ENCODE measurements around the gene SLC7A9.

SLC7A9 gene

GRCh38 chr19:32812571-32812970 lies 57.0 kb downstream of the SLC7A9 start:
- no peak for DNase-seq
- H3K4me3 ChIP-seq (ENCODE audit: low read depth, low read length): no peak overlapping the region
- no peak for TF ChIP-seq CTCF (IDR thresholded peaks at IDR 0.05; ENCODE audit: low read depth, low read length, missing control alignments)
- in situ Hi-C loops (cut with HindIII; ENCODE audit: low pct_ligation_motif_present, low sequenced_read_pairs): no loop called here
- H3K27ac ChIP-seq: no peak overlapping the region
- no peaks in the 10 kb centered on the region for H3K27me3 ChIP-seq (replicated peaks)
- H3K36me3 ChIP-seq (replicated peaks): no peaks in the 10 kb centered on the region

GRCh38 chr19:32812036-32812435 lies 57.5 kb downstream of the SLC7A9 start:
- in situ Hi-C loops (cut with HindIII; ENCODE audit: low pct_ligation_motif_present, low sequenced_read_pairs): no loop called here
- no peak for TF ChIP-seq CTCF (IDR thresholded peaks at IDR 0.05; ENCODE audit: low read depth, low read length, missing control alignments)
- H3K36me3 ChIP-seq (replicated peaks): no peaks in the 10 kb centered on the region
- H3K4me3 ChIP-seq (ENCODE audit: low read depth, low read length): no peak overlapping the region
- no peaks in the 10 kb centered on the region for H3K27me3 ChIP-seq (replicated peaks)
- H3K27ac ChIP-seq: no peak overlapping the region
- no peak for DNase-seq

- no peak for TF ChIP-seq CTCF (IDR thresholded peaks at IDR 0.05; ENCODE audit: low read depth, low read length, missing control alignments)
- DNase-seq: no peak
- Histone ChIP-seq H3K36me3 (replicated peaks) (no peaks in the 10 kb centered on the region), H3K27me3 (replicated peaks) (no peaks in the 10 kb centered on the region), H3K27ac (no peak overlapping the region), H3K4me3 (ENCODE audit: low read depth, low read length) (no peak overlapping the region)
- in situ Hi-C loops (cut with HindIII; ENCODE audit: low pct_ligation_motif_present, low sequenced_read_pairs): no loop called here
Observed at GRCh38 chr19:32811151-32811550, 58.4 kb downstream of the SLC7A9 start.

GRCh38 chr19:32810452-32810851 lies 59.1 kb downstream of the SLC7A9 start:
- Histone ChIP-seq H3K27me3 (replicated peaks) (no peaks in the 10 kb centered on the region), H3K4me3 (ENCODE audit: low read depth, low read length) (no peak overlapping the region), H3K27ac (no peak overlapping the region), H3K36me3 (replicated peaks) (no peaks in the 10 kb centered on the region)
- in situ Hi-C loops (cut with HindIII; ENCODE audit: low pct_ligation_motif_present, low sequenced_read_pairs): no loop called here
- no peak for TF ChIP-seq CTCF (IDR thresholded peaks at IDR 0.05; ENCODE audit: low read depth, low read length, missing control alignments)
- DNase-seq: no peak

- H3K4me3 ChIP-seq (ENCODE audit: low read depth, low read length): no peak overlapping the region
- no peak overlapping the region for H3K27ac ChIP-seq
- no peak for DNase-seq
- in situ Hi-C loops (cut with HindIII; ENCODE audit: low pct_ligation_motif_present, low sequenced_read_pairs): no loop called here
- H3K27me3 ChIP-seq (replicated peaks): no peaks in the 10 kb centered on the region
- no peaks in the 10 kb centered on the region for H3K36me3 ChIP-seq (replicated peaks)
- no peak for TF ChIP-seq CTCF (IDR thresholded peaks at IDR 0.05; ENCODE audit: low read depth, low read length, missing control alignments)
Observed at GRCh38 chr19:32809754-32810153, 59.8 kb downstream of the SLC7A9 start.

- no peak overlapping the region for H3K27ac ChIP-seq
- H3K4me3 ChIP-seq (ENCODE audit: low read depth, low read length): no peak overlapping the region
- TF ChIP-seq CTCF (IDR thresholded peaks at IDR 0.05; ENCODE audit: low read depth, low read length, missing control alignments): no peak
- no peaks in the 10 kb centered on the region for H3K27me3 ChIP-seq (replicated peaks)
- in situ Hi-C loops (cut with HindIII; ENCODE audit: low pct_ligation_motif_present, low sequenced_read_pairs): no loop called here
- no peaks in the 10 kb centered on the region for H3K36me3 ChIP-seq (replicated peaks)
- no peak for DNase-seq
Observed at GRCh38 chr19:32809254-32809653, 60.3 kb downstream of the SLC7A9 start.

Data from brain microvascular endothelial cell (primary cell).